ENCODE results near the gene FERMT1.
"Not testable (repeated sequence)": the region's sequence is repeated elsewhere in the genome, so short reads cannot be mapped to it uniquely, and the experiment has no call there.

FERMT1 gene

GRCh38 chr20:6040958-6041807 lies 81.6 kb downstream of the FERMT1 start:
- no peak for DNase-seq (ENCODE audit: low read depth)

- DNase-seq (ENCODE audit: low read depth) = no peak
Observed at GRCh38 chr20:6040540-6040939, 82.3 kb downstream of the FERMT1 start.

- no peak for DNase-seq (ENCODE audit: low read depth)
Observed at GRCh38 chr20:6039766-6040165, 83.1 kb downstream of the FERMT1 start.

- DNase-seq (ENCODE audit: low read depth) = no peak
Observed at GRCh38 chr20:6038256-6038655, 84.6 kb downstream of the FERMT1 start.

GRCh38 chr20:6037082-6037481 lies 85.7 kb downstream of the FERMT1 start:
- DNase-seq (ENCODE audit: low read depth) = no peak

GRCh38 chr20:6036213-6036612 lies 86.6 kb downstream of the FERMT1 start:
- DNase-seq (ENCODE audit: low read depth) = no peak

GRCh38 chr20:6034134-6034969 lies 88.5 kb downstream of the FERMT1 start:
- no peak for DNase-seq (ENCODE audit: low read depth)

- DNase-seq (ENCODE audit: low read depth) = not testable (repeated sequence)
Observed at GRCh38 chr20:6032907-6033306, 89.9 kb downstream of the FERMT1 start.

GRCh38 chr20:6030453-6031080 lies 92.3 kb downstream of the FERMT1 start:
- DNase-seq (ENCODE audit: low read depth) = no peak

GRCh38 chr20:6029538-6029937 lies 93.3 kb downstream of the FERMT1 start:
- DNase-seq (ENCODE audit: low read depth) = peak; percentile 66

GRCh38 chr20:6028818-6029217 lies 94.0 kb downstream of the FERMT1 start:
- DNase-seq (ENCODE audit: low read depth) = no peak

- peak; percentile 21 for DNase-seq (ENCODE audit: low read depth)
Observed at GRCh38 chr20:6026051-6026450, 96.8 kb downstream of the FERMT1 start.

All from fibroblast of gingiva (primary cell).